CD8-positive, alpha-beta memory T cell (primary cell): ENCODE data around the gene ETNK1. TPM values are rescaled to one million over a fixed set of nuclear protein-coding genes. Genes with fewer than 3 reads are reported as not detected.
"Not testable (repeated sequence)": the region's sequence is repeated elsewhere in the genome, so short reads cannot be mapped to it uniquely, and the experiment has no call there.

Experiments
- CTCF ChIA-PET: fragments of 350-600 bp; sonication (Branson Sonifier 250); formaldehyde crosslinking; loops from one replicate; lab custom pipeline; 2021; ENCODE audit warnings: antibody characterized with exemption; lab: Charles Lee
- POLR2A ChIA-PET: fragments of 350-600 bp; sonication (Branson Sonifier 250); formaldehyde crosslinking; loops from one replicate; lab custom pipeline; 2021; ENCODE audit warnings: antibody characterized with exemption; lab: Charles Lee
- DNase-seq, 5 donors: peaks; one replicate each; pipeline versions ENCODE4 v3.0.0 to v3.0.0-alpha.2; 2020 to 2022; ENCODE audit warnings: mixed read lengths in 1 of 5
- H3K27ac ChIP-seq: one replicate; pipeline ENCODE4 v1.7.0; 2013; ENCODE audit warnings: low read depth, mild to moderate bottlenecking, low read length, moderate library complexity
- H3K27me3 ChIP-seq: 2 replicates; pipeline ENCODE4 v1.7.0; 2013; ENCODE audit warnings: low read length, mild to moderate bottlenecking; ENCODE audit not compliant: insufficient read depth, poor library complexity, severe bottlenecking
- H3K36me3 ChIP-seq: 2 replicates; pipeline ENCODE4 v1.7.0; 2013; ENCODE audit warnings: mild to moderate bottlenecking, low read length, moderate library complexity; ENCODE audit not compliant: insufficient read depth
- H3K4me1 ChIP-seq: 2 replicates; pipeline ENCODE4 v1.7.0; 2013; ENCODE audit warnings: mild to moderate bottlenecking, low read length, moderate library complexity; ENCODE audit not compliant: insufficient read depth
- H3K4me3 ChIP-seq: 2 replicates; pipeline ENCODE4 v1.7.0; 2013; ENCODE audit warnings: mild to moderate bottlenecking, low read length
- H3K9me3 ChIP-seq: 2 replicates; pipeline ENCODE4 v1.7.0; 2013; ENCODE audit warnings: mild to moderate bottlenecking, low read length
- H3K27ac Mint-ChIP-seq, 8 donors: one replicate each; pipeline ENCODE4 v1.8.0; 2020 to 2021; ENCODE audit warnings: mixed read lengths in 8 of 8, mild to moderate bottlenecking in 6 of 8, inconsistent platforms in 3 of 8, moderate library complexity in 3 of 8
- H3K27me3 Mint-ChIP-seq, 2 donors: one replicate each; pipeline ENCODE4 v1.8.0; 2020 to 2021; ENCODE audit warnings: mixed read lengths in 2 of 2, mild to moderate bottlenecking in 1 of 2, moderate library complexity in 1 of 2
- H3K36me3 Mint-ChIP-seq, 3 donors: one replicate each; pipeline ENCODE4 v1.8.0; 2020 to 2021; ENCODE audit warnings: mixed read lengths in 3 of 3, inconsistent platforms in 1 of 3, mild to moderate bottlenecking in 1 of 3
- H3K4me1 Mint-ChIP-seq, 3 donors: one replicate each; pipeline ENCODE4 v1.8.0; 2020 to 2021; ENCODE audit warnings: mixed read lengths in 3 of 3, inconsistent platforms in 1 of 3, mild to moderate bottlenecking in 1 of 3
- H3K4me3 Mint-ChIP-seq, 7 donors: one replicate each; pipeline ENCODE4 v1.8.0; 2020 to 2021; ENCODE audit warnings: mixed read lengths in 7 of 7, mild to moderate bottlenecking in 6 of 7, moderate library complexity in 4 of 7, inconsistent platforms in 2 of 7
- H3K9me3 Mint-ChIP-seq, 5 donors: one replicate each; pipeline ENCODE4 v1.8.0; 2020 to 2022; ENCODE audit warnings: mixed read lengths in 5 of 5, mild to moderate bottlenecking in 3 of 5, moderate library complexity in 2 of 5, inconsistent platforms in 1 of 5
- polyA plus RNA-seq: library from polyadenylated mRNA; unstranded; fragments of 300-500 nt; fragmentation: Illumina TruSeq; gene quantifications from one replicate; pipeline ENCODE4 v1.2.3, GENCODE V29; 2021
- total RNA-seq, 2 experiments: library from RNA; stranded (reverse); gene quantifications; one replicate each; pipeline ENCODE4 v1.2.3, GENCODE V29; 2021

The ETNK1 gene
- total and polyA plus RNA-seq, 3 experiments from 2014 or later: 18.4 to 78.4 (median 76.7) TPM

GRCh38 chr12:22598141-22598762 lies 26.7 kb upstream of the ETNK1 start:
- H3K9me3 Mint-ChIP-seq: no peaks in the 10 kb centered on the region
- no peak overlapping the region for H3K4me3 ChIP-seq
- POLR2A ChIA-PET: no interaction called here
- no peaks in the 10 kb centered on the region for H3K9me3 ChIP-seq
- no peak overlapping the region for H3K27ac Mint-ChIP-seq
- H3K27me3 ChIP-seq: no peaks in the 10 kb centered on the region
- H3K36me3 ChIP-seq: no peaks in the 10 kb centered on the region
- H3K36me3 Mint-ChIP-seq: no peaks in the 10 kb centered on the region
- peaks cover 0 to 6% (median 6%) of the 10 kb centered on the region in 3 donors for H3K4me1 Mint-ChIP-seq
- peaks cover 1 to 10% of the 10 kb centered on the region in 2 donors for H3K27me3 Mint-ChIP-seq
- H3K4me3 Mint-ChIP-seq: no peak overlapping the region
- DNase-seq: no peak
- H3K27ac ChIP-seq: no peak overlapping the region
- H3K4me1 ChIP-seq: no peaks in the 10 kb centered on the region
- CTCF ChIA-PET: no interaction called here

DNA sequence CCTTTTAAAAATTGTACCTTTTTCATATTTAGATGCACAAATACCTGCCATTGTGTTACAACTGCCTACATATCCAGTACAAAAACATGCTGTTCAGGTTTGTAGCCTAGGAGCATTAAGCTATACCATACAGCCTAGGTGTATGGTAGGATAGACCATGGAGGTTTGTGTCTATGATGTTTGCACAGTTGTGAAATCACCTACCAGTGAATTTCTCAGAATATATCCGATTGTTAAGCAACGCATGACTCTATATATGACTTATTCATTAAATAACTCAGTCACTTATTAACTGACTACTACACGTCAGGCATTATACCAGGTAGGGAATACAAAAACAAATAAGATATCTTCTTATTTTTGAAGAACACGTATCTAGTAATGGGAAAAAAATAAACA lies 26.2 kb upstream of the ETNK1 start:
- Mint-ChIP-seq H3K27me3 (peaks cover 1 to 13% of the 10 kb centered on the region in 2 donors), H3K27ac (no peak overlapping the region), H3K4me1 (peaks cover 0 to 6% (median 6%) of the 10 kb centered on the region in 3 donors), H3K4me3 (no peak overlapping the region), H3K9me3 (no peaks in the 10 kb centered on the region), H3K36me3 (peaks cover 0 to 4% (median 0%) of the 10 kb centered on the region in 3 donors)
- POLR2A ChIA-PET: no interaction called here
- Histone ChIP-seq H3K4me1 (no peaks in the 10 kb centered on the region), H3K4me3 (no peak overlapping the region), H3K9me3 (no peaks in the 10 kb centered on the region), H3K36me3 (no peaks in the 10 kb centered on the region), H3K27ac (no peak overlapping the region), H3K27me3 (no peaks in the 10 kb centered on the region)
- CTCF ChIA-PET: no interaction called here
- DNase-seq: no peak

DNA sequence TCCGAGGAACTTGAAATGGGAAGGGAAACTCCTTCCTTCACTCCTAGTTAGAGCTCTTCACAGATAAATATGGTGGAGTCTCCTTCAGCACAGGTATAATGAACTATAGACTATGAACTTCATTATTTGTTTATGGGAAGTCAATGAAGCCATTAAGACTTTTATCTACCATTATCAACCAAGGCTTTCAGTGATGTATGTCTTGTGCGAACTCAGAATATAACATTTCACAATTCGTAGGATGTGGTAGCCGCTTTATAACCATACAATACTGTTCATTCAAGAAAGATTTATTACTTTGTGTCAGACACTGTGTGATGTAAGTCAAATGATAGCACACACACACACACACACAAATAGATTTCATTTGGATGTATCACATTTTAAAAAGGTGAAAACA lies 24.8 kb upstream of the ETNK1 start:
- H3K36me3 Mint-ChIP-seq: peaks cover 0 to 8% (median 0%) of the 10 kb centered on the region in 3 donors
- H3K27ac Mint-ChIP-seq: no peak overlapping the region
- H3K27ac ChIP-seq: no peak overlapping the region
- CTCF ChIA-PET: no interaction called here
- no peaks in the 10 kb centered on the region for H3K36me3 ChIP-seq
- peaks cover 0 to 3% (median 0%) of the 10 kb centered on the region in 5 donors for H3K9me3 Mint-ChIP-seq
- peaks cover 1 to 13% of the 10 kb centered on the region in 2 donors for H3K27me3 Mint-ChIP-seq
- POLR2A ChIA-PET: no interaction called here
- H3K4me1 Mint-ChIP-seq: peaks cover 0 to 6% (median 6%) of the 10 kb centered on the region in 3 donors
- no peak overlapping the region for H3K4me3 ChIP-seq
- H3K4me1 ChIP-seq: no peaks in the 10 kb centered on the region
- no peaks in the 10 kb centered on the region for H3K27me3 ChIP-seq
- no peak overlapping the region for H3K4me3 Mint-ChIP-seq
- DNase-seq: no peak
- no peaks in the 10 kb centered on the region for H3K9me3 ChIP-seq

- H3K27ac ChIP-seq: no peak overlapping the region
- no peaks in the 10 kb centered on the region for H3K36me3 ChIP-seq
- ChIA-PET POLR2A (no interaction called here), CTCF (no interaction called here)
- H3K27me3 ChIP-seq: no peaks in the 10 kb centered on the region
- Mint-ChIP-seq H3K27me3 (peaks cover 1 to 7% of the 10 kb centered on the region in 2 donors), H3K36me3 (peaks cover 0 to 21% (median 1%) of the 10 kb centered on the region in 3 donors), H3K9me3 (peaks cover 11 to 15% (median 12%) of the 10 kb centered on the region in 5 donors), H3K4me3 (no peak overlapping the region), H3K27ac (no peak overlapping the region), H3K4me1 (peaks cover 0 to 5% (median 0%) of the 10 kb centered on the region in 3 donors)
- no peaks in the 10 kb centered on the region for H3K9me3 ChIP-seq
- no peak overlapping the region for H3K4me3 ChIP-seq
- no peaks in the 10 kb centered on the region for H3K4me1 ChIP-seq
- DNase-seq: no peak
These were observed 15.5 kb upstream of the ETNK1 start for GRCh38 chr12:22609501-22609900.

GRCh38 chr12:22610131-22610530 lies 14.8 kb upstream of the ETNK1 start:
- no peaks in the 10 kb centered on the region for H3K9me3 ChIP-seq
- Mint-ChIP-seq H3K4me3 (no peak overlapping the region), H3K9me3 (peaks cover 11 to 16% (median 12%) of the 10 kb centered on the region in 5 donors), H3K27ac (no peak overlapping the region), H3K36me3 (peaks cover 0 to 28% (median 1%) of the 10 kb centered on the region in 3 donors), H3K4me1 (peaks cover 0 to 5% (median 0%) of the 10 kb centered on the region in 3 donors), H3K27me3 (peaks cover 1 to 7% of the 10 kb centered on the region in 2 donors)
- H3K4me3 ChIP-seq: no peak overlapping the region
- no peaks in the 10 kb centered on the region for H3K27me3 ChIP-seq
- no peaks in the 10 kb centered on the region for H3K36me3 ChIP-seq
- H3K4me1 ChIP-seq: no peaks in the 10 kb centered on the region
- H3K27ac ChIP-seq: no peak overlapping the region
- no peak for DNase-seq
- ChIA-PET CTCF (no interaction called here), POLR2A (no interaction called here)

DNA sequence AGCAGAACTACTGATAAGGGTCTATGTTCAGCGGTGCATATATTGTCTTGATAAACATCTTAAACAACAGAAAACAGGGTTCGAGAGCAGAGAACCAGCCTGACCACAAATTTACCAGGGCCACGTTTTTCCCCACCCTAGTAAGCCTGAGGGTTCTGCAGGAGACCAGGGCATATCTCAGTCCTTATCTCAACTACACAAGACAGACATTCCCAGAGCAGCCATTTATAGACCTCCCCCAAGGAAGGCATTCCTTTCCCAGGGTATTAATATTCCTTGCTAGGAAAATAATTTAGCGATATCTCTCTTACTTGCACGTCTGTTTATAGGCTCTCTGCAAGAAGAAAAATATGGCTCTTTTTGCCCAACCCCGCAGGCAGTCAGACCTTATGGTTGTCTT lies 12.1 kb upstream of the ETNK1 start:
- POLR2A ChIA-PET, DNase-seq, H3K9me3 ChIP-seq, CTCF ChIA-PET, H3K27me3 Mint-ChIP-seq, H3K27me3 ChIP-seq, H3K4me3 ChIP-seq, H3K4me1 Mint-ChIP-seq, H3K27ac Mint-ChIP-seq, H3K4me1 ChIP-seq, H3K36me3 ChIP-seq, H3K4me3 Mint-ChIP-seq, H3K27ac ChIP-seq: not testable (repeated sequence)
- Mint-ChIP-seq H3K36me3 (peaks cover 0 to 34% (median 1%) of the 10 kb centered on the region in 3 donors), H3K9me3 (peaks cover 12 to 21% (median 15%) of the 10 kb centered on the region in 5 donors)

DNA sequence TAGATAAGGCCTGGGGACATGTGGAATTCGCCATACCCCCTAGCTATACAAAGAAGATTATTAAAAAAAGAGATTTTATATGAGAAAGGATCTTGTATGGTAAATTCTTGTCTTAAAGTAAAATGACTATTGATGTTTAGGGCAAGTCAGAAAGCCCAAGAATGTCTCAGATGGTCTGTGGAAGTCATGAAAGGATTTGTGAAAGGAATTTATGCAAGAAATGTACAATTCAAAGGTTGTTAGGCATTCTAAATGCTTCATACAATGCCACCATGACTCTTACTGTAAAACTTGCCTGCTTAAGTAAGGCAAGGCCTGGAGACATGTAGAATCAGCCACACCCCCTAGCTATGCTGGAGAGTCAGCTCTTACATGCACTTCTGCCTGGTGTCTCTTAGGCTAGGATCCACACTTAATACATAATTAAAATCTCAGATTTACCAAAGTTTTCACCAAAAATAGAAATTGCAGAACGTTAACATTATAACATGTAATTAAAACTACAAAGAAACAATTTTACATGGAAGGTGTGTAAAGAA lies 8.9 kb upstream of the ETNK1 start:
- no peaks in the 10 kb centered on the region for H3K4me1 ChIP-seq
- POLR2A ChIA-PET: no interaction called here
- CTCF ChIA-PET: no interaction called here
- H3K36me3 ChIP-seq: no peaks in the 10 kb centered on the region
- DNase-seq: no peak
- Mint-ChIP-seq H3K27ac (no peak overlapping the region), H3K36me3 (peaks cover 0 to 34% (median 1%) of the 10 kb centered on the region in 3 donors), H3K27me3 (peaks cover 1 to 5% of the 10 kb centered on the region in 2 donors), H3K9me3 (peaks cover 12 to 21% (median 13%) of the 10 kb centered on the region in 5 donors), H3K4me3 (no peak overlapping the region), H3K4me1 (peaks cover 0 to 5% (median 0%) of the 10 kb centered on the region in 3 donors)
- no peaks in the 10 kb centered on the region for H3K9me3 ChIP-seq
- no peak overlapping the region for H3K27ac ChIP-seq
- H3K4me3 ChIP-seq: no peak overlapping the region
- H3K27me3 ChIP-seq: no peaks in the 10 kb centered on the region

- POLR2A ChIA-PET: no interaction called here
- no peak overlapping the region for H3K27ac Mint-ChIP-seq
These were observed 7.3 kb upstream of the ETNK1 start for GRCh38 chr12:22617630-22618029.

More at GRCh38 chr12:22617630-22618029, 7.3 kb upstream of the ETNK1 start:
- Histone ChIP-seq H3K27me3 (no peaks in the 10 kb centered on the region), H3K4me1 (no peaks in the 10 kb centered on the region), H3K4me3 (no peak overlapping the region), H3K27ac (no peak overlapping the region), H3K36me3 (no peaks in the 10 kb centered on the region), H3K9me3 (no peaks in the 10 kb centered on the region)
- Mint-ChIP-seq H3K36me3 (peaks cover 0 to 27% (median 0%) of the 10 kb centered on the region in 3 donors), H3K4me3 (no peak overlapping the region), H3K4me1 (peaks cover 0 to 5% (median 0%) of the 10 kb centered on the region in 3 donors), H3K9me3 (peaks cover 6 to 16% (median 6%) of the 10 kb centered on the region in 5 donors), H3K27me3 (peaks cover 1 to 9% of the 10 kb centered on the region in 2 donors)
- no peak for DNase-seq
- CTCF ChIA-PET: no interaction called here
